Transverse colon (tissue), 4 donors: ENCODE data around the gene PYCR2.

Experiments used
- EP300 ChIP-seq: sonication (generic); formaldehyde crosslinking; IDR thresholded peaks from one replicate; pipeline ENCODE4 v1.6.1; 2017; ENCODE audit warnings: antibody characterized with exemption, low read depth
- POLR2A ChIP-seq: fragments of 450-650 bp; IDR thresholded peaks from one replicate; pipeline ENCODE4 v1.6.1; 2016; ENCODE audit warnings: antibody characterized with exemption, mild to moderate bottlenecking, moderate library complexity
- POLR2AphosphoS5 ChIP-seq, 3 donors: sonication (generic); formaldehyde crosslinking; IDR thresholded peaks; one replicate each; pipeline ENCODE4 v1.6.1; 2016; ENCODE audit warnings: antibody characterized with exemption in 3 of 3
- TF ChIP-seq, protein P1 (sequence below), 5 experiments: fragments of 200-600 bp in 3 of 5; fragments of 450-650 bp in 2 of 5; sonication (generic) in 3 of 5; IDR thresholded peaks; 1 replicate in 2 of 5; 2 replicates in 3 of 5; pipeline ENCODE4 v1.5.1; 2016 to 2017; ENCODE audit warnings: antibody characterized with exemption in 5 of 5, inconsistent platforms in 3 of 5, mild to moderate bottlenecking in 2 of 5, moderate library complexity in 1 of 5

DNA sequence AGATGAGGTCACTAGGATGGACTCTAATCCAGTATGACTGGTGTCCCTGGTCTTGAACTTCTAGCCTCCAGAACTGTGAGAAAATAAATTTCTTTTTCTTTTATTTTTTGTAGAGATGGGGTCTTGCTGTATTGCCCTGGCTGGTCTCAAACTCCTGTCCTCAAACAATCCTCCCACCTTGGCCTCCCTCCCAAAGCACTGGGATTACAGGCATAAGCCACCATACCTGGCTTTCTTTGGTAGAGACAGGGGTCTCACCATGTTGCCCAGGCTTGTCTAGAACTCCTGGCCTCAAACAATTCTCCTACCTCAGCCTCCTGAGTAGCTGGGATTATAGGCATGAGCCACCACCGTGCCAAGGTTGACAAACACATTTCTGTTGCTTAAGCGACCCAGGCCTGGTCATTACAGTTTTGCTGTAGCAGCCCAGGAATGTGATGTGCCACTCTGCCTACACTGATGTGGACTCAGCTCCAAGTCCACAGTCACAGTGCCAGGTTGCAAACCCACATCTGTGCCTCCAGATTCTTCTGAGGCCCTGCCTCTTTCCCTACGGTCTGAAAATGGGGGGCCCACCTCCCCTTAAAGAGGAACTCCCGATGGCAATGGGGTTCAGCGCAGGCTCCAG, 15.9 kb downstream of the PYCR2 start:
- TF ChIP-seq, protein P1, sequence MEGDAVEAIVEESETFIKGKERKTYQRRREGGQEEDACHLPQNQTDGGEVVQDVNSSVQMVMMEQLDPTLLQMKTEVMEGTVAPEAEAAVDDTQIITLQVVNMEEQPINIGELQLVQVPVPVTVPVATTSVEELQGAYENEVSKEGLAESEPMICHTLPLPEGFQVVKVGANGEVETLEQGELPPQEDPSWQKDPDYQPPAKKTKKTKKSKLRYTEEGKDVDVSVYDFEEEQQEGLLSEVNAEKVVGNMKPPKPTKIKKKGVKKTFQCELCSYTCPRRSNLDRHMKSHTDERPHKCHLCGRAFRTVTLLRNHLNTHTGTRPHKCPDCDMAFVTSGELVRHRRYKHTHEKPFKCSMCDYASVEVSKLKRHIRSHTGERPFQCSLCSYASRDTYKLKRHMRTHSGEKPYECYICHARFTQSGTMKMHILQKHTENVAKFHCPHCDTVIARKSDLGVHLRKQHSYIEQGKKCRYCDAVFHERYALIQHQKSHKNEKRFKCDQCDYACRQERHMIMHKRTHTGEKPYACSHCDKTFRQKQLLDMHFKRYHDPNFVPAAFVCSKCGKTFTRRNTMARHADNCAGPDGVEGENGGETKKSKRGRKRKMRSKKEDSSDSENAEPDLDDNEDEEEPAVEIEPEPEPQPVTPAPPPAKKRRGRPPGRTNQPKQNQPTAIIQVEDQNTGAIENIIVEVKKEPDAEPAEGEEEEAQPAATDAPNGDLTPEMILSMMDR (IDR thresholded peaks at IDR 0.05): no peak
- TF ChIP-seq POLR2AphosphoS5 (IDR thresholded peaks at IDR 0.05) (no peak), POLR2A (no peak), EP300 (no peak)
